B cell (primary cell): ENCODE results near the gene ASPG. TPM values are rescaled to one million over a fixed set of nuclear protein-coding genes. Genes with fewer than 3 reads are reported as not detected.

Source experiments
- ATAC-seq: fragments of 200-7000 bp; cut with Tn5 transposase; one replicate; pipeline ENCODE4 v1.10.0; 2021; ENCODE audit warnings: low read depth, mild to moderate bottlenecking, moderate number of reproducible peaks, moderate library complexity
- CTCF ChIA-PET: fragments of 350-600 bp; sonication (Branson Sonifier 250); formaldehyde crosslinking; loops from one replicate; lab custom pipeline; 2021; ENCODE audit warnings: antibody characterized with exemption, inconsistent platforms; lab: Charles Lee
- POLR2A ChIA-PET: fragments of 350-600 bp; sonication (Branson Sonifier 250); formaldehyde crosslinking; loops from one replicate; lab custom pipeline; 2021; ENCODE audit warnings: antibody characterized with exemption; lab: Charles Lee
- DNase-seq: peaks from one replicate; pipeline ENCODE4 v3.0.0; 2013
- H2AFZ ChIP-seq: 2 replicates; pipeline ENCODE4 v1.6.1; 2012; ENCODE audit warnings: mild to moderate bottlenecking, low read depth, low read length; ENCODE audit not compliant: insufficient read depth, poor library complexity, severe bottlenecking
- H3K27ac ChIP-seq, 2 donors: 1 replicate in 1 of 2; 2 replicates in 1 of 2; pipeline ENCODE4 v1.5.1; 2012 to 2013; ENCODE audit warnings: low read length in 2 of 2, mild to moderate bottlenecking in 2 of 2, moderate library complexity in 1 of 2
- H3K27me3 ChIP-seq, 4 experiments: fragments of 200-600 bp in 1 of 4; sonication (generic) in 1 of 4; replicated peaks in 1 of 4; 1 replicate in 2 of 4; 2 replicates in 2 of 4; pipeline versions ENCODE4 v1.6.1 to v1.7.0; 2013 to 2016; ENCODE audit warnings: low read length in 3 of 4, mild to moderate bottlenecking in 2 of 4, mixed read lengths in 1 of 4, moderate library complexity in 1 of 4; ENCODE audit not compliant: insufficient read depth in 4 of 4, control insufficient read depth in 3 of 4; ENCODE audit errors: control extremely low read depth in 1 of 4
- H3K36me3 ChIP-seq, 2 experiments: replicated peaks in 1 of 2; 1 replicate in 1 of 2; 2 replicates in 1 of 2; pipeline versions ENCODE4 v1.6.1 to v1.7.1; 2013; ENCODE audit warnings: low read length in 1 of 2; ENCODE audit not compliant: insufficient read depth in 2 of 2, control insufficient read depth in 1 of 2; ENCODE audit errors: control extremely low read depth in 1 of 2, extremely low read depth in 1 of 2
- H3K4me1 ChIP-seq, 2 donors: fragments of 200-600 bp in 1 of 2; sonication (generic) in 1 of 2; 1 replicate in 1 of 2; 2 replicates in 1 of 2; pipeline versions ENCODE4 v1.5.1 to v1.6.1; 2013 to 2017; ENCODE audit warnings: low read length in 2 of 2; ENCODE audit not compliant: control insufficient read depth in 2 of 2, insufficient read depth in 2 of 2
- H3K4me2 ChIP-seq: replicated peaks from 2 replicates; pipeline ENCODE3; 2012; ENCODE audit warnings: mild to moderate bottlenecking, low read depth, low read length; ENCODE audit not compliant: poor library complexity, severe bottlenecking
- H3K4me3 ChIP-seq, 5 experiments: fragments of 200-600 bp in 1 of 5; sonication (generic) in 1 of 5; 1 replicate in 3 of 5; 2 replicates in 2 of 5; pipeline versions ENCODE4 v1.5.1 to v1.7.0; 2011 to 2016; ENCODE audit warnings: low read length in 4 of 5, mild to moderate bottlenecking in 4 of 5, low read depth in 2 of 5, control low read depth in 1 of 5, moderate library complexity in 1 of 5; ENCODE audit not compliant: insufficient read depth in 1 of 5; ENCODE audit errors: control extremely low read depth in 1 of 5, extremely low read depth in 1 of 5
- H3K79me2 ChIP-seq: fragments of 200-600 bp; sonication (generic); one replicate; pipeline ENCODE4 v1.6.0; 2016; ENCODE audit warnings: low read length; ENCODE audit not compliant: control insufficient read depth, insufficient read depth
- H3K9ac ChIP-seq: fragments of 200-600 bp; sonication (generic); 2 replicates; pipeline ENCODE4 v1.6.1; 2017; ENCODE audit warnings: mild to moderate bottlenecking, low read length, moderate library complexity
- H3K9me3 ChIP-seq, 3 donors: one replicate each; pipeline versions ENCODE4 v1.6.1 to v1.7.1; 2013; ENCODE audit warnings: low read length in 2 of 3; ENCODE audit not compliant: control insufficient read depth in 2 of 3, insufficient read depth in 1 of 3; ENCODE audit errors: control extremely low read depth in 1 of 3
- H4K20me1 ChIP-seq: 2 replicates; pipeline ENCODE4 v1.6.0; 2012; ENCODE audit warnings: mild to moderate bottlenecking, low read length; ENCODE audit not compliant: insufficient read depth, control insufficient read depth, poor library complexity, severe bottlenecking
- H3K27ac Mint-ChIP-seq: one replicate; pipeline ENCODE4 v1.8.0; 2021; ENCODE audit warnings: mixed read lengths
- H3K27me3 Mint-ChIP-seq: one replicate; pipeline ENCODE4 v1.8.0; 2021; ENCODE audit warnings: mixed read lengths
- H3K4me1 Mint-ChIP-seq: one replicate; pipeline ENCODE4 v1.8.0; 2021; ENCODE audit warnings: mixed read lengths
- H3K4me3 Mint-ChIP-seq: one replicate; pipeline ENCODE4 v1.8.0; 2021; ENCODE audit warnings: mixed read lengths
- H3K9me3 Mint-ChIP-seq: one replicate; pipeline ENCODE4 v1.8.0; 2022; ENCODE audit warnings: mixed read lengths; ENCODE audit not compliant: insufficient read depth
- EZH2 ChIP-seq: IDR thresholded peaks from 2 replicates; pipeline ENCODE4 v1.6.1; 2012; ENCODE audit warnings: borderline replicate concordance, low read depth, mild to moderate bottlenecking, moderate library complexity, low read length; ENCODE audit not compliant: insufficient read depth, poor library complexity, severe bottlenecking
- WGBS: methylation state at CpG from one replicate; pipeline ENCODE4 v1.1.5; 2013; ENCODE audit warnings: missing lambda C conversion rate; ENCODE audit not compliant: insufficient coverage; 5-methylcytosine and 5-hydroxymethylcytosine counted together
- intact Hi-C: fragments of 100-400 bp; cut with micrococcal nuclease; formaldehyde crosslinking; loops from one replicate; pipeline ENCODE4 v1.10.0; 2022
- polyA plus RNA-seq: library from polyadenylated mRNA; depleted of rRNA; stranded (reverse); fragments of >200 nt; gene quantifications from 2 replicates; pipeline ENCODE4 v1.2.3, GENCODE V29; 2012
- total RNA-seq, 2 donors: library from RNA; stranded (reverse); fragments of 120-200 nt in 1 of 2; gene quantifications; 1 replicate in 1 of 2; 2 replicates in 1 of 2; pipeline versions ENCODE4 v1.2.3 to v1.2.4, GENCODE V29; 2013 to 2022
- TF ChIP-seq, protein P1 (sequence below): fragments of 200-600 bp; IDR thresholded peaks from one replicate; pipeline ENCODE4 v1.8.0; 2022; ENCODE audit warnings: antibody characterized with exemption, mild to moderate bottlenecking

Gene ASPG
- total and polyA plus RNA-seq, 2 donors (not counting 1 experiment from before 2014, with no cell fraction given): not detected

DNA sequence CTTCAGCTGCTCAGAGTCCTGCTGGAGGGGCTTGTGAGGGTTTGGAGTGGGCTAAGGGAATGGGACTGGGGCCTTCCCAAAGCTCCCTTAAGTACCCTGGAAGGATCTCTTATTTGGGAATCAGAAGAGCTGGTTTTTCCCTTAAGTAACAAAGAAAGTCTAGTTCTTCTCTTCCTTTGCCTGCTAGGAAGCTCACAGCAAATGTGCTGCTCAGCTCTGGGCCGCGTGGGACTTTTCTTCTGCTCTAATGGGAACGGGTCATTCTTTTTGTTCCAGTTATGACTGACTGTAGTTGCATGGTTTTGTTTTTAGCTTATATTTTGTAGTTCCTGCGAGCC, 58.9 kb downstream of the ASPG start:
- Mint-ChIP-seq H3K4me3 (no peak overlapping the region), H3K27ac (no peak overlapping the region), H3K4me1 (no peaks in the 10 kb centered on the region), H3K9me3 (no peaks in the 10 kb centered on the region), H3K27me3 (peaks cover 12% of the 10 kb centered on the region)
- WGBS: 79% methylated on average over 4 of the region's 4 CpGs
- no peaks in the 10 kb centered on the region for H3K36me3 ChIP-seq
- TF ChIP-seq, protein P1, sequence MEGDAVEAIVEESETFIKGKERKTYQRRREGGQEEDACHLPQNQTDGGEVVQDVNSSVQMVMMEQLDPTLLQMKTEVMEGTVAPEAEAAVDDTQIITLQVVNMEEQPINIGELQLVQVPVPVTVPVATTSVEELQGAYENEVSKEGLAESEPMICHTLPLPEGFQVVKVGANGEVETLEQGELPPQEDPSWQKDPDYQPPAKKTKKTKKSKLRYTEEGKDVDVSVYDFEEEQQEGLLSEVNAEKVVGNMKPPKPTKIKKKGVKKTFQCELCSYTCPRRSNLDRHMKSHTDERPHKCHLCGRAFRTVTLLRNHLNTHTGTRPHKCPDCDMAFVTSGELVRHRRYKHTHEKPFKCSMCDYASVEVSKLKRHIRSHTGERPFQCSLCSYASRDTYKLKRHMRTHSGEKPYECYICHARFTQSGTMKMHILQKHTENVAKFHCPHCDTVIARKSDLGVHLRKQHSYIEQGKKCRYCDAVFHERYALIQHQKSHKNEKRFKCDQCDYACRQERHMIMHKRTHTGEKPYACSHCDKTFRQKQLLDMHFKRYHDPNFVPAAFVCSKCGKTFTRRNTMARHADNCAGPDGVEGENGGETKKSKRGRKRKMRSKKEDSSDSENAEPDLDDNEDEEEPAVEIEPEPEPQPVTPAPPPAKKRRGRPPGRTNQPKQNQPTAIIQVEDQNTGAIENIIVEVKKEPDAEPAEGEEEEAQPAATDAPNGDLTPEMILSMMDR: no peak
- no peak for TF ChIP-seq EZH2
- no peak overlapping the region for H2AFZ ChIP-seq
- ChIA-PET CTCF (interaction anchor here (0.9 kb wide), 1 partner anchor 496 kb away, joined by 3 read pairs; no protein-coding TSS in a partner anchor), POLR2A (no interaction called here)
- no peaks in the 10 kb centered on the region for H4K20me1 ChIP-seq
- H3K9ac ChIP-seq: no peak overlapping the region
- H3K4me3 ChIP-seq: no peak overlapping the region
- H3K79me2 ChIP-seq: no peaks in the 10 kb centered on the region
- H3K9me3 ChIP-seq: no peaks in the 10 kb centered on the region
- DNase-seq (no peak), ATAC-seq (no peak)
- peaks cover 0 to 13% (median 1%) of the 10 kb centered on the region in 4 experiments for H3K27me3 ChIP-seq
- H3K4me1 ChIP-seq: no peaks in the 10 kb centered on the region
- H3K27ac ChIP-seq: no peak overlapping the region
- intact Hi-C loops: no loop called here
- no peak overlapping the region for H3K4me2 ChIP-seq

DNA sequence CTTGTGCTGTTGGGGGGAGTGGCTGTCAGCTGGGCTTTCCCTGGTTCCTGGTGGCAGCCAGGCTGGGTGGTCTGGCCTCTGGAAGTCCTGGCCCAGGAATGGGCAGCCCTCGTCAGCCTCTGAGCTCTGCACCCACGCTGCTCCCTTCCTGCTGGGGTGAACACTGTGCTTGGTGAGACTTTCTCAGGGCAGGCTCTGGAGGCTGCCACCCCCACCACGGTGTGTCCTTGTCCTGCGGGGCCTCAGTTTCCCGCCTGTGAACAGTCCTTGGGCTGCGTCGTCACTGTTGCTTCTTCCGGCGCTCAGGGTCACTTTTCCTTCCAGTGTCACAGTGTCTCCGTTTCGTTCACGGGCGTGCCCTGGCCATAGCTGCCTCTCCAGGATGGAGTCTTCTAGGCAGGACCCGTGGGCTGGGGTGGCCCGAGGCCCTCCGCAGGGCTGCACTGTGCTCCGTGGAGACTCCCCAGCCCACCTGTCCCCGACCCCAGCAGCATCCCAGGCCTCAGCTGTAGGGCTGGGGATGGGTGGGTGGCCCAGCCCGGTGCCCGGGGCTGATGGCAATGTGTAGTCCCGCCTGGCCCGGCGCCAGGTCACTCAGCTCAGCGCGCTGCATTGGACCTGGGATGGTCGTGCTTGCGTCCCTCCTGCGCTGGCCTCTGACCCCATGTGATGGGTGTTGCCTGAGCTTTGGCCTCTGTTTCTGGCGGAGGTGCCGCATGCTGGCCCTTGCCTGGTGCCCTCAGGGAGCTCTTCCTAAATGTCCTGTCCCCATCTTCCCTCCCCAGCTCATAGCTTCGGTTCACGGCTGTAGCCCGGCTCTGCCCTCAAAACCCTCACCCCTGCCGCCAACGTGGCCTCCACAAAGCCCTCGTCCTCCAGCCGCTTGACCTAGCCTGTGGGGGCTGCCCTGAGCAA, 59.7 kb downstream of the ASPG start:
- no peak overlapping the region for H3K4me3 Mint-ChIP-seq
- 90% methylated on average over 34 of the region's 37 CpGs for WGBS
- DNase-seq (no peak), ATAC-seq (no peak)
- TF ChIP-seq, protein P1: no peak
- no peak for TF ChIP-seq EZH2
- H3K36me3 ChIP-seq: no peaks in the 10 kb centered on the region
- peaks cover 0 to 6% (median 0%) of the 10 kb centered on the region in 4 experiments for H3K27me3 ChIP-seq
- H4K20me1 ChIP-seq: no peaks in the 10 kb centered on the region
- no peak overlapping the region for H3K4me3 ChIP-seq
- H3K4me1 Mint-ChIP-seq: no peaks in the 10 kb centered on the region
- H3K9me3 ChIP-seq: no peaks in the 10 kb centered on the region
- H3K4me1 ChIP-seq: no peaks in the 10 kb centered on the region
- no peak overlapping the region for H3K9ac ChIP-seq
- H3K4me2 ChIP-seq: no peak overlapping the region
- no peak overlapping the region for H3K27ac ChIP-seq
- H3K79me2 ChIP-seq: no peaks in the 10 kb centered on the region
- ChIA-PET CTCF (interaction anchor here (0.9 kb wide), 1 partner anchor 495 kb away, joined by 3 read pairs; no protein-coding TSS in a partner anchor), POLR2A (no interaction called here)
- H3K27me3 Mint-ChIP-seq: peaks cover 12% of the 10 kb centered on the region
- intact Hi-C loops: no loop called here
- no peak overlapping the region for H3K27ac Mint-ChIP-seq
- no peaks in the 10 kb centered on the region for H3K9me3 Mint-ChIP-seq
- H2AFZ ChIP-seq: no peak overlapping the region
